Measurements from ENCODE around the gene GGA2.

DNA sequence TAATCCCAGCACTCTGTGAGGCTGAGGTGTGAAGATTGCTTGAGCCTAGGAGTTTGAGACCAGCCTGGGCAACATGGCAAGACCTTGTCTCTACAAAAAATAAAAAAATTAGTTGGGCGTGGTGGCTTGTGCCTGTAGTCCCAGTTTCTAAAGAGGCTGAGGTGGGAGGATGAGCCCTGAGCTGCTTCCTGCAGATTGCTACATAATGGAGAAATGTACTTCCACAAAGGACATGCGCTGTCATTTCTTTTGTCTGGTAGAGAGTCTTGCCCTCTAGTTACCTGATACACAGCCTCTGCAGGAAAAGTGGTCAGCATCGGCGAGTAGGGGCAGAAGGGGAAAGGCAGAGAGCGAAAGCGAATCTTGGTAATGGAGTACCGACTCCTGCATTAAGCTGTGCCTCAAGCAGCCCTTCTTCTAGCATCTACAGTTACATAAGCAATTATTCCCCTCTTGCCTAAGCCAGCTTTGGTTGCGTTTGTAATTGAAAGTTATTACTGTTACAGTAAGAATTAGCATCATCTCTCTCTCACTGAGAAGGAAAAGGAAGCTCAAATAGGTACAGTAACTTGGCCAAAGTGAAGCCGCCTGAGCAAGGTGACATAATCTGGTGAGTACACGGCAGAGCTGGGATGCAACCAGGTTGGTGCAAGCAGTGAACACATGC lies 18.5 kb upstream of the GGA2 start:
- TF ChIP-seq, protein P1, sequence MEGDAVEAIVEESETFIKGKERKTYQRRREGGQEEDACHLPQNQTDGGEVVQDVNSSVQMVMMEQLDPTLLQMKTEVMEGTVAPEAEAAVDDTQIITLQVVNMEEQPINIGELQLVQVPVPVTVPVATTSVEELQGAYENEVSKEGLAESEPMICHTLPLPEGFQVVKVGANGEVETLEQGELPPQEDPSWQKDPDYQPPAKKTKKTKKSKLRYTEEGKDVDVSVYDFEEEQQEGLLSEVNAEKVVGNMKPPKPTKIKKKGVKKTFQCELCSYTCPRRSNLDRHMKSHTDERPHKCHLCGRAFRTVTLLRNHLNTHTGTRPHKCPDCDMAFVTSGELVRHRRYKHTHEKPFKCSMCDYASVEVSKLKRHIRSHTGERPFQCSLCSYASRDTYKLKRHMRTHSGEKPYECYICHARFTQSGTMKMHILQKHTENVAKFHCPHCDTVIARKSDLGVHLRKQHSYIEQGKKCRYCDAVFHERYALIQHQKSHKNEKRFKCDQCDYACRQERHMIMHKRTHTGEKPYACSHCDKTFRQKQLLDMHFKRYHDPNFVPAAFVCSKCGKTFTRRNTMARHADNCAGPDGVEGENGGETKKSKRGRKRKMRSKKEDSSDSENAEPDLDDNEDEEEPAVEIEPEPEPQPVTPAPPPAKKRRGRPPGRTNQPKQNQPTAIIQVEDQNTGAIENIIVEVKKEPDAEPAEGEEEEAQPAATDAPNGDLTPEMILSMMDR (conservative IDR thresholded peaks at IDR 0.05; ENCODE audit: low read length), result no peak
- TF ChIP-seq EZH2phosphoT487 (IDR thresholded peaks at IDR 0.05; ENCODE audit: borderline replicate concordance), result no peak

Data from Loucy (cell line).